Choroid plexus epithelial cell (primary cell): Measurements from ENCODE around the gene MS4A4E.
"Not testable (repeated sequence)": the region's sequence is repeated elsewhere in the genome, so short reads cannot be mapped to it uniquely, and the experiment has no call there.

Source experiments
- DNase-seq: peaks from one replicate; pipeline ENCODE4 v3.0.0-alpha.2; 2010; ENCODE audit warnings: low read depth
- H3K4me3 ChIP-seq: 2 replicates; pipeline ENCODE4 v1.5.1; 2011; ENCODE audit warnings: low read depth, mild to moderate bottlenecking, control low read depth, low read length, moderate library complexity
- CTCF ChIP-seq: conservative IDR thresholded peaks from 2 replicates; pipeline ENCODE4 v1.5.1; 2011; ENCODE audit warnings: low read depth, mild to moderate bottlenecking, control low read depth, inconsistent platforms, low read length, moderate library complexity

Gene MS4A4E

GRCh38 chr11:60206616-60207015 is 36.3 kb downstream of the MS4A4E start:
- no peak overlapping the region for H3K4me3 ChIP-seq
- DNase-seq, result no peak
- no peak for TF ChIP-seq CTCF

GRCh38 chr11:60204922-60205321 is 38.0 kb downstream of the MS4A4E start:
- no peak for DNase-seq
- no peak overlapping the region for H3K4me3 ChIP-seq
- no peak for TF ChIP-seq CTCF

- not testable (repeated sequence) for DNase-seq
Measured at GRCh38 chr11:60201334-60201733, 41.6 kb downstream of the MS4A4E start.

GRCh38 chr11:60197442-60197841 is 45.5 kb downstream of the MS4A4E start:
- H3K4me3 ChIP-seq, result no peak overlapping the region
- no peak for DNase-seq
- no peak for TF ChIP-seq CTCF

More at GRCh38 chr11:60201334-60201733, 41.6 kb downstream of the MS4A4E start:
- H3K4me3 ChIP-seq, result not testable (repeated sequence)

- DNase-seq, result no peak
- H3K4me3 ChIP-seq, result no peak overlapping the region
- TF ChIP-seq CTCF, result no peak
Measured at GRCh38 chr11:60195923-60196368, 47.0 kb downstream of the MS4A4E start.

- TF ChIP-seq CTCF, result no peak
- DNase-seq, result no peak
- no peak overlapping the region for H3K4me3 ChIP-seq
Measured at GRCh38 chr11:60194511-60194910, 48.4 kb downstream of the MS4A4E start.

- no peak overlapping the region for H3K4me3 ChIP-seq
- DNase-seq, result peak; percentile 52
- peak; percentile 73 for TF ChIP-seq CTCF
Measured at GRCh38 chr11:60193687-60194433, 49.1 kb downstream of the MS4A4E start.

- H3K4me3 ChIP-seq, DNase-seq: not testable (repeated sequence)
Measured at GRCh38 chr11:60192564-60192963, 50.4 kb downstream of the MS4A4E start.

- DNase-seq, H3K4me3 ChIP-seq: not testable (repeated sequence)
Measured at GRCh38 chr11:60188481-60188880, 54.5 kb downstream of the MS4A4E start.

- H3K4me3 ChIP-seq, result not testable (repeated sequence)
Measured at GRCh38 chr11:60186128-60186527, 56.8 kb downstream of the MS4A4E start.

GRCh38 chr11:60185512-60185827 is 57.5 kb downstream of the MS4A4E start:
- not testable (repeated sequence) for DNase-seq, H3K4me3 ChIP-seq

More at GRCh38 chr11:60186128-60186527, 56.8 kb downstream of the MS4A4E start:
- not testable (repeated sequence) for DNase-seq
